Body of pancreas (tissue), 4 donors: ENCODE results near the gene TYW1.
"Not testable (repeated sequence)": the region's sequence is repeated elsewhere in the genome, so short reads cannot be mapped to it uniquely, and the experiment has no call there.

Source experiments
- CTCF ChIP-seq, 7 experiments: fragments of 450-650 bp in 4 of 7; fragments of 200-600 bp in 3 of 7; sonication (generic) in 3 of 7; IDR thresholded peaks; one replicate each; pipeline ENCODE4 v1.5.1; 2016 to 2019; ENCODE audit warnings: antibody characterized with exemption in 7 of 7
- POLR2A ChIP-seq, 3 donors: fragments of 450-650 bp; IDR thresholded peaks; one replicate each; pipeline ENCODE4 v1.6.1; 2016; ENCODE audit warnings: antibody characterized with exemption in 3 of 3, mild to moderate bottlenecking in 2 of 3

- TF ChIP-seq POLR2A, CTCF (IDR thresholded peaks at IDR 0.05): not testable (repeated sequence)
These were observed 146.6 kb downstream of the TYW1 start for GRCh38 chr7:67143091-67143786.
